GM21528 (cell line): ENCODE data around the gene IFNK.
"Not testable (repeated sequence)": the region's sequence is repeated elsewhere in the genome, so short reads cannot be mapped to it uniquely, and the experiment has no call there.

Experiments
- ATAC-seq: cut with Tn5 transposase; IDR thresholded peaks from one replicate; pipeline ENCODE4 v1.9.1; 2021; ENCODE audit warnings: mild to moderate bottlenecking, moderate library complexity; ENCODE audit not compliant: unreplicated experiment, low FRiP score

The IFNK gene

GRCh38 chr9:27524236-27524635 is at the start of gene IFNK:
IFNK (plus strand) TSS chr9:27524290; CDS start chr9:27524337, 47 bp downstream.
- no peak for ATAC-seq

GRCh38 chr9:27474305-27474704 is 49.8 kb upstream of the IFNK start:
- no peak for ATAC-seq

- no peak for ATAC-seq
Measured at GRCh38 chr9:27475057-27475595, 49.0 kb upstream of the IFNK start.

GRCh38 chr9:27476870-27477515 is 47.1 kb upstream of the IFNK start:
- ATAC-seq, result no peak

GRCh38 chr9:27478322-27478721 is 45.8 kb upstream of the IFNK start:
- ATAC-seq, result no peak

GRCh38 chr9:27482709-27483108 is 41.4 kb upstream of the IFNK start:
- ATAC-seq, result no peak

- ATAC-seq, result no peak
Measured at GRCh38 chr9:27483576-27483975, 40.5 kb upstream of the IFNK start.

GRCh38 chr9:27485158-27485557 is 38.9 kb upstream of the IFNK start:
- ATAC-seq, result peak; percentile 88

- ATAC-seq, result no peak
Measured at GRCh38 chr9:27487128-27487640, 36.9 kb upstream of the IFNK start.

- ATAC-seq, result no peak
Measured at GRCh38 chr9:27487927-27488326, 36.2 kb upstream of the IFNK start.

- ATAC-seq, result peak; percentile 74
Measured at GRCh38 chr9:27489087-27489876, 34.8 kb upstream of the IFNK start.

- no peak for ATAC-seq
Measured at GRCh38 chr9:27491154-27491553, 32.9 kb upstream of the IFNK start.

- no peak for ATAC-seq
Measured at GRCh38 chr9:27495480-27496134, 28.5 kb upstream of the IFNK start.

GRCh38 chr9:27496135-27496504 is 28.0 kb upstream of the IFNK start:
- ATAC-seq, result no peak

- ATAC-seq, result no peak
Measured at GRCh38 chr9:27497883-27498417, 26.1 kb upstream of the IFNK start.

- no peak for ATAC-seq
Measured at GRCh38 chr9:27499451-27499850, 24.6 kb upstream of the IFNK start.

GRCh38 chr9:27500902-27501301 is 23.2 kb upstream of the IFNK start:
- not testable (repeated sequence) for ATAC-seq

GRCh38 chr9:27503623-27504022 is 20.5 kb upstream of the IFNK start:
- no peak for ATAC-seq

- ATAC-seq, result no peak
Measured at GRCh38 chr9:27504259-27504658, 19.8 kb upstream of the IFNK start.

- ATAC-seq, result no peak
Measured at GRCh38 chr9:27505744-27506161, 18.3 kb upstream of the IFNK start.

- no peak for ATAC-seq
Measured at GRCh38 chr9:27506981-27507380, 17.1 kb upstream of the IFNK start.
